Stimulated activated CD4-positive, alpha-beta T cell treated with anti-CD3 and anti-CD28 coated beads, Interleukin-2, amount 100 ng/mL, for 24 hours (primary cell): ENCODE results near the gene SCAF1.
"Not testable (repeated sequence)": the region's sequence is repeated elsewhere in the genome, so short reads cannot be mapped to it uniquely, and the experiment has no call there.

Source experiments
- DNase-seq, 2 donors: peaks; one replicate each; pipeline ENCODE4 v3.0.0-alpha.2; 2020

The SCAF1 gene

DNA sequence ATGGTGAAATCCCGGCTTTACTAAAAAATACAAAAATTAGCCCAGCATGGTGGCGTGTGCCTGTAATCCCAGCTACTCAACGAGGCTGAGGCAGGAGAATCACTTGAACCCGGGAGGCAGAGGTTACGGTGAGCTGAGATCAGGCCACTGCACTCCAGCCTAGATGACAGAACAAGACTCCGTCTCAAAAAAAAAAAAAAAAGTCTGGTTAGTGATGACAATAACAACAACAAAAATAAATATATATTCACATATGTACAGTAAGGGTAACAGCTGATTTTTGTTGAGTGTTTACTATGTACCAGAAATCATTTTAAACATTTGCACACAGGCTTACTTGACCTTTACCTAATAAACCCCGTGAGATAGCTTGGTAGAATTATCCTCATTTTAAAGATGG is 25.1 kb upstream of the SCAF1 start:
- DNase-seq = no peak

DNA sequence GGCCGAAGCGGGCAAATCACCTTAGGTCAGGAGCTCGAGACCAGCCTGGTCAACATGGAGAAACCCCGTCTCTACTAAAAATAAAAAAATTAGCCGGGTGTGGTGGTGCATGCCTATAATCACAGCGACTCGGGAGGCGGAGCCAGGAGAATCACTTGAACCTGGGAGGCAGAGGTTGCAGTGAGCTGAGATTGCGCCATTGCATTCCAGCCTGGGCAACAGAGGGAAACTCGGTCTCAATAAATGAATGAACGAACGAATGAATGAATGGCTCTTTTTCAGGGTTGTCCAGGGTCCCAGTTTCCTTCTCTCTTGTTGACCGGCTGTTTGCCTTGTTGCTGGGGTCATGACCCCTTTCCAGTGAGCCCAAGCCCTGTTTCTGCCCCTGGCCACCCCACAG is 24.1 kb upstream of the SCAF1 start:
- not testable (repeated sequence) for DNase-seq

DNA sequence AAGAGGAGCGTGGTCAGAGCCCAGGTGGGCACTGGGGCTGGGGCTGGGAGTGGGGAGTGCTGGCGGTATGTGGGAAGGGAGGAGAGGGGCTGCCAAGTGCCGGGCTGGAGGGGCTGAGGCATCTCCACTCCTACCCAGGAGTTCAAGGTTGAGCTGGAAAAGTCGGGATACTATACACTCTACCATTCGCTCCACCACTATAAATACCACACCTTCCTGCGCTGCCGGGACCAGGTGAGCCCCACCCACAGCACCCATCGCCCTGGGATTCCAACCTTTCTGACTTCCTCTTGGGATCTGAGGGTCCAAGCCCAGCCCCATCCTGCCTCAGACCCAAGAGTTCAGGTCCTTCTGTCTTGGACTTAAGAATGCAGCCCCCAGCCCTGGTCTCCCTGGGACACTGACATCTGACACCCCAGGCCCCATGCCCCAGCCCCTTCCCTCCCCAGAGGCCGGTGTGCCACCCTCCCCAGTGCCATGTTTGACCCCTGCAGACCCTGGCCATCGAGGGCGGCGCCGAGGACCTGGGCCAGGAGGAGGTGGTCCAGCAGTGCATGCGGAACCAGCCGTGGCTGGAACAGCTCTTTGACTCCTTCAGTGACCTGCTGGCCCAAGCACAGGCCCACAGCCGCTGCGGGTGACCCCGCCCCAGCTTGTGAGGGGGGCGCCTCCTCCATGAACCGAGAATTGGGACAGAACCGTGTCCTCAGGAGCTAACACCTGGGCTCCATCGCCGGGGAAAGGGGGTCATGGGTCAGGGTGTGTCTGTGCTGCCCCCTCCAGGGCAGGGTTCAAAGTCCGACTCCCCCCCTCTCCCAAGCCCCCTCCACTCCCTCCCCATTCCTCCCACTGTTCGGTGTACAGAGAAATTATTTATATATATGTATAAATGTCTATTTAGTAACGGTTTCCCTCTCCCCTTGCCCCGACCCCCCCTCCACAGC is 16.8 kb upstream of the SCAF1 start:
- DNase-seq = no peak

DNA sequence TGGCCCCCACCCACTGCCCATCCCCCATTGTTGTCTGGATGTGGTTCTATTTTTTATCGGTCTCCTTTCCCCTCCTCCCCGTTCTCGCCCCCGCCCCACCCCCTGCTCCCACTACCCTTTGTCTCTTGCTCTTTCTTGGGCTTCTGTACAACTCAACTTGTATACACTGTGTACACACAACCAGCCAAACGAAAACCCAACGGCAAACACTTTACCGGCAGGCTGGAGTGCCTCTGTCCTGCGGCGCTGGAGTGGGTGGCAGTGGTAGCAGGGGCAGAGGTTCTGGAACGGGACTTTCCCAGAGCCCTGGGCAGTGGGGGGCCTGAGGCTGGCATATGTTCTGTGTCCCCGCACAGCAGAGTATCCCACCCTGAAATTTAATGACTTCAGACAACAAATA is 15.8 kb upstream of the SCAF1 start:
- DNase-seq = no peak

DNA sequence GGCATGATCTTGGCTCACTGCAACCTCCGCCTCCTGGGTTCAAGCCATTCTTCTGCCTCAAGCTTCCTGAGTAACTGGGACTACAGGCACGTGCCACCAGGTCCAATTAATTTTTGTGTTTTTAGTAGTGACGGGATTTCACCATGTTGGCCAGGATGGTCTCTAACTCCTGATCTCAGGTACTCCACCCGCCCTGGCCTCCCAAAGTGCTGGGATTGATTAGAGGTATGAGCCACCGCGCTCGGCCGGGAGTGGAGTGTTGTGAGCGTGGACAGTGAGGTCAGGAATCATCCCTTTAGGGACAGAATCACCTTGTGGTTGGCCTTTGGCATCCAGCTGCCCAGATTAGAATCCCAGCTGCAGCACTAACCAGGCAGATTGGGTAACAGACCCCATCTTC is 12.3 kb upstream of the SCAF1 start:
- DNase-seq = no peak

DNA sequence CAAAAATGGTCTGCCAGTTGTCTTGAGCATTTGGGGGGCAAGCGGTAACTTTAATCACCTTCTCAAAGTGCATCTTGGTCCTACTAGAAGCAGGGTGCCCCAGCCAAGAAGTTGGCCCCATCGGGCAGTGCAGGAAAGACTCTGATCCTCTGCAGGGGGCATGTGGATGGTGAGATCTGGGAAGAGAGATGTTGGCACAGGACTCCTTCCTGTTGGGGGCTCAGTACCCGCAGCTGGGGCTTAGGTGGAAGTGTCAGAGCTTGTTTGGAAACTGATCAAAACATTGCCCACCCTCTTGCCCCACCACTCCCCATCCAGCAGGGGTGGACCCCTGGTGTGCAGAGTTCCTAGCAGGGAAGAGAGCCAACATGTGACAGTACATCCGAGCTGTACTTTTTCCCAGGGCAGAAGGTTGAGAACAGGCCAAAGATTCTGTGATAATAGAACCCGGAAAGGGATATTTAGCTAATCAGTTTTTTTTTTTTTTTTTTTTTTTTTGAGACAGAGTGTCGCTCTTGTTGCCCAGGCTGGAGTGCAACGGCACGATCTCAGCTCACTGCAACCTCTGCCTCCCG is 10.9 kb upstream of the SCAF1 start:
- DNase-seq = no peak

DNA sequence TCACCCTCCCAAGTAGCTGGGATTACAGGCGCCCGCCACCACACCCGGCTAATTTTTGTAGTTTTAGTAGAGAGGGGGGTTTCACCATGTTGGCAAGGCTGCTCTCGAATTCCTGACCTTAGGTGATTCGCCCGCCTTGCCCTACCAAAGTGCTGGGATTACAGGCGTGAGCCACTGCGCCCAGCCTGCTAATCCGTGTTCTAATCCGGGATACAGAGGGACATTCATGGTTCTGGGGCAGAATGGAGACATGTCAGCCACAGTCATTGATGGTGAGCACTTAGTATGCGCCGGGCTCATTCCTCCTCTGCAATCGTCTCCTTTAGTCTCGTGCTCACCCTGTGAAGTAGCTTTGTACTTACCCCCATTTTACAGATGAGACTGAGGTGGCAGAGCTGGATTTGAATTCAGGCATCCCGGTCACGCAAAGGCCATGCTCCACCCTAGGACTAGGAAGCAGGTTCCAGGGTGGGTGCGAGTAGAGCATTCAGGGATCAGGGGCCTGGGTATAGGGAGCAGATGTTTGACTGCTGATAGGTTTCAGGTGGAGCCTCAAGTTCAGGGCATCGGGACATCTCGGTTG is 10.3 kb upstream of the SCAF1 start:
- DNase-seq = no peak

DNA sequence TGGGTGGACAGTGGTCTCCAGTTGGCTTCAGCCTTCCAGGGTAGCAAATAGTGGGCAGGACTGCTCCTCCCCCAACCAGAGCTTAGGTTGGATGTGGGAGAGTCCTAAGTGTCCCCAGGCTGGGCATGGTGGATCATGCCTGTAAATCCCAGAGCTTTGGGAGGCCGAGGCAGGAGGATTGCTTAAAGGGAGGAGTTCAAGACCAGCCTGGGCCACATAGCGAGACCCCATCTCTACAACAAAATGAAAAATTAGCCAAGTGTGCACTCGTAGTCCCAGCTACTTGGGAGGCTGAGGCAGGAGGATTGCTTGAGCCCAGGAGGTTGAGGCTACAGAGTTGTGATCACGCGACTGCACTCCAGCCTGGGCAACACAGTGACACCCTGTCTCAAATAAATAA is 9.4 kb upstream of the SCAF1 start:
- DNase-seq = no peak

DNA sequence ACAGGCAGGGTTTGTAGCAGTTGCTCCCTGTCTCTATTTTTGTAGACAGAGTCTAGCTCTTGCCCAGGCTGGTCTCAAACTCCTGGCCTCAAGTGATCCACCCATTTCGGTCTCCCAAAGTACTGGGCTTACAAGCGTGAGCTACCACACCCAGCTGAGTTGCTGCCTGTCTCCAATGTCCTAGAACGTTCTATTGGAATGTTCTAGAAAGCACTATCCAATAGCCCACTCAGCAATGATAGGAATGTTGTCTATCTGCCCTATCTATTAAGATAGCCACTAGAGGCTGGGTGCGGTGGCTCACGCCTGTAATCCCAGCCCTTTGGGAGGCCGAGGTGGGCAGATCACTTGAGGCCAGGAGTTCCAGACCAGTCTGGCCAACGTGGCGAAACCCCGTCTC is 8.7 kb upstream of the SCAF1 start:
- DNase-seq = not testable (repeated sequence)

DNA sequence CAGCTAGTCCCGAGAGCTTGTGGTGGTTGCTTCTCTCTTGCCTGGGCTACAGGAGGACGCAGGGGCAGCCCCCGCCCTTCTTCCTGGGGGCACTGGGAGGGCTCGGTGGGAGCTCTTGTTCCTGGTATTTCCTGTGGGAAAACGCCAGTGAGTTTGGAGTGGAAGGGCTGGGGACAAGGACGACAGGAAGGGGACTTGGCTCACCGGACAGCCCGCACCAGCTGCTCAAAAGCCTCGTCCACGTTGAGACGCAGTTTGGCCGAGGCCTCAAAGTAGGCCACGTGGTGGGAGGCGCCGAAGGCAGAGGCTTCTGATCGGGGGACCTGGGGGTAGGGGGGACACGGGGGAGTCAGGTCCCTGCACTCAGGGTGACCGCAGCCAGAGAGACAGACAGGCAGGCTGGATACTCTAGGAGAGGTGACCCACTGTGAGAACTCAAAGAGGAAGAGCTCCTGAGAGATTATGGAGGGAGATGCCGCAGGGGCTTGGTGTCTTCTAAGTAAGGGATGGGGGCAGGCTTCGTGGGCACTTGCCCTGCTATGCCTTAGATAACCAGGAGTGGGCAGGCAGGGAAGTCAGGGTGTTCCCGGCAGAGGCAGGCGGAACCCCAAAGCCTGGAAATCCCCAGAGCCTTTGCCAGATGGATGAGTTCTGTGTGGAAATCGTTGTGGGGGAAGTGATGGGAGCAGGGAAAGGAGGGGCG is 6.3 kb upstream of the SCAF1 start:
- DNase-seq = no peak

DNA sequence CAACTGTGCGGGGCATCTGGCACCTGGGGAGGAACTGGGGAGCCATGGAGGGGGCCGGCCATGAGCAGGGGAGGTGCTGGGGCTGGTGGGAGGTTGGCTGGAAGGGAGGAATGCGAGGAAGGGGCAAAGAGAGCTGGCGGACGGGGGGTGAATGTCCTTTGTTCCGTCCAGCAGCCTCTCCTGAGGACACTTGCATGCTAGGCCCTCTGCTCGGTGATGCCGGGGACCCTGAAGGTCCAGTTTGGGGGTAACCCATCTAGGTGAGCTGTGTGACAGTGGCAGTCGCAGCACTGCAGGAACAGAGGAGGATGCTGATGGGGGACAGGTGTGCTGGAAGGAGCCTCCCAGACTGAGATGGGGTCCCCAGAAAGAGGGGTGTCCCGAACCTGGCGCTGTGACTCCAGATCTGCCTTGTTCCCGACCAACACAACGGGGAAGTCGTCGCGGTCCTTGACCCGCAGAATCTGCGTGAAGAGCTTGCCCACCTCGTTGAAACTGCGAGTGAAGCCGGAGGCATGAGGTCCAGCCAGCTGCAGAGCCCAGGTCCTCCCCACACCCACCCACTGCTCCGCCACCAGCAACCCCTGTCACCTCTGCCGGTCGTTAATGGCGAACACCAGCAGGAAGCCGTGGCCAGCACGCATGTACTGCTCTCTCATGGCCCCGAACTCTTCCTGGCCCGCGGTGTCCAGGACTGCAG is 5.6 kb upstream of the SCAF1 start:
- no peak for DNase-seq

DNA sequence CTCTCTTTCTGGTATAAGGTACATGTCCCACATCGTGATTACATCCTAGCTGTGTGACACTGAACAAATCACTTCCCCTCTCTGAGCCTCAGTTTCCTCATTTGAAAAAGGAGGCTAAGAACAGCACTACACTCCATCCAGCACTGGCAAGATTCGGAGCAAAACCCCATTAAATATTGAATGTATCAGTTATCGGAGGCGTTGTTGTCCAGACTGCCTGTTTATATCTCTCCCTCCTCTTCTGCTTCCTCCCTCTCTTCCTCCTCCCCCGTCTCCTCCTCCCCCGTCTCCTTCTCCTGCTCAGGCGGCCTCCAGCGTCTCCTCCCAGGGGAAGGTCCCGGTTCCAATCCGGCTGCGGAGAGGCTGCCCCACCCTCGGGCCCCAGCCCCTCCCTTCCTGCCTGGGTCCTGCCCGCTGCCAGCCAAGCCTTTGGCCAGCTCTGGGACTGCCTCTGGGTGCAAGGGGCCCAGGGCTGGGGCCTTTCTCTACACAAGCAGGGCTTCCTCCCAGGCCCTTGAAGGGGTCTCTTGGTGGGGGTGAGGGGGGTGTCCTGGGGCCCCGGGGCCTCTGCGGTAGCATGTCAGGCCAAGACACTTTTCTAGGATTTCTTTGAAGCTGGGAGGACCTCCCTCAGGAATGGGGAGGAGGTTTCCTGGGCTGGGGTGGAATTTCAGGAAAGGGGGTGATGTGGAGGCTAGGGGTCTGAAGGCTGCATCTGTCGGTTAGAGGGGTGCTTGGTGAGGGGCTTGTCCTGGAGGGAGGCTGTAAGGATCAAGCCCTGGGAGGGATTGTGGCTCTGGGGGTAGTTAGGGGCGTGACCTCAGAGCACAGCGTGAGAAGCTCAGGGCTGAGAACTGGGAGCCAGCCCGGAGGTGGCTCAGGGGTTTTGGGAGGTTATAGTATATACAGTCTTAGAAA is 3.9 kb upstream of the SCAF1 start:
- DNase-seq = no peak

DNA sequence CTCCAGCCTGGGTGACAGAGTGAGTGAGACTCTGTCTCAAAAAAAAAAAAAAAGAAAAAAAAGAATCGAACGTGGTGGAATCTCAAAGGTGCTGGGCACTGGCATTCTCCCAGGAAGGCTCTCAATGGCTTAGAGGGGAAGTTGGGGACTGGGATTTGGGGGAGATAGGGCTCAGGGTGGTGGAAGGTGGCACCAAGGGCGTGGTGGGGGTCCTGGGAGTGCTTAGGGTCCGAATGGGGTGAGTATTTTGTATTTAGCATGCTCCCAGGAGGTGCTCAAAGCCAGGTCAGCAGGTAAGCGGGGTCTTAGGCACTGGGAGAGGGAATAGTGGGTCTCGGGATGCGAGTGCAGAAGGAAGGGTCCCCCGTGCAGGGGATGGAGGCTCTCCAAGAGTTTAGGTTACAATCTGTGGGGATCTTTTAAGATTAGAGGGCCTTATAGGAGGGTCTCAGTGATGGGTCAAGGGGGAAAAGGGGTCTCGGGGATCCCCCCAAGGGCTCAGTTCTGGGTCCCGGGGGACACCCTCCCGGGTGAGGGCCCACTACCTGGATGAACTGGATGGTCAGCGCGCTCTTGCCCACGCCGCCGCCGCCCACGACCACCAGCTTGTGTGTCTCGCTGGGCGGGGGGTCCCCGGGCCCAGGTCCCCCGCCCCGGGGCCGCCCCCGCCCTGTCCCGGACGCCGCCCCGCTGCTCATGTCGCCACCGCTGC is 2.5 kb upstream of the SCAF1 start:
- DNase-seq = no peak

DNA sequence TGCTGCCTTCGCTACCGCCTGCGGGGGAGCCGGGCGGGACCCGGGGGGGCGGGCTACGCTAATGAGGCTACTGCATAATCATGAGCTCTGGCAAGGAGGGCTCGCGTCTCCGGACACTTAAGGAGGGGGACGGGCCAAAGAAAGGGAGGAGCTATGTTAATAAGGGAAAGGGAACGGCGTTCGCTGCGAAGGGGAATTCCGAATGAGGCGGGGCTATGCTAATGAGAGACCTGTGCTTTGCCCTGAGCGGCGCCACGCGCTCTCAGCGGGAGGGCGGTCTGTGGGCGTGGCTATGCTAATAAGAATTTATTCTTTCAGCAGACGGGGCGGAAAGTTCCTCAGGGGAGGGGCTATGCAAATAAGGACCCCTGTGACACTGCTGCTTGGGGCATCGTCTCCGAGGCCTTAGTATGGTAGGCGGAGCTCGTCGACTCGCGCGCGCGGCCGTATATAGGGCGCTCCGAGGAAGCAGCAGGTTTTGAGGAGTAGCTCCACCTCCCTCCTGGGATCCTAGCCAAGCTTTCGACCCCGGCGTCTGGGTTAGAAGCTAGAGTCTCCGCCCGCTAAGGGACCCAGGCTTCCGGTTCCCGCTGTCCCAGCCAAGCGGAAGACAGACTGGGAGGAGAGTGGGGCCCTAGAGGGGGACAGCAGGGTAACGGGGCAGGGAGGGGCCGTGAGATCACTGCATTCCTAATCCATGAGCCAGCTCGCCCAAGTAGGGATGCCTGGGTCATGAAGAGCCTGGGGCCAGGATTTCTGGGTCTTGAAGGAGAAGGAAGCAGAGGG is 1.7 kb upstream of the SCAF1 start, which contains the start of gene RRAS:
Gene RRAS (minus strand): TSS at position 31 of the 786 bp plus-strand sequence. CDS start 45 bp downstream, outside the sequence.
- DNase-seq = peak; percentile 100

DNA sequence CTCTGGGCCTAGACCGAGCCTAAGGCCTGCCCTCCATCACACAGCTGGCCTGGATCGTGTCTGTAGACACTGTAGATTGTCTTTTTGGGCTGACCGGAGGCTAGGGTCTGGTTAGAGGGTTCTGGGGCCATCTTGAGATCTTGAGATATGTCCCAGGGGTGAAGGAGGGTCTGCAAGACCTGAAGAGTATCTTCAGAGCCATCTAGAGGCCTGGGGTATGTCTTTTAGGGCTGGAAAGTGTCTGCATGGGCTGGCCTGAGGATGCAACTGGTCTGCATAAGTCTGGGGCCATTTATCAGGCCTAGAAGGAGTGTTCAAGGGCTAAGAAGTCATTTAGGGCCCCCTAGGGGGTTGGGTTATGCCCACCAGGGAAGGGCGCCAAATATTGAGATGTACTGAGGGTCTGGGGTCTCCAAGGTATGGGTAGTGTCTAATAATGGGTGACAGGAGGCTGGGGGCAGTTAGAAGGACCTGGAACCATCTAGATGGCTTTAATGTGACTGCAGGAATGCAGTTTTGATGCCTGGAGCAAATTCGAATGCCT is 555 bp downstream of the SCAF1 start:
- no peak for DNase-seq

DNA sequence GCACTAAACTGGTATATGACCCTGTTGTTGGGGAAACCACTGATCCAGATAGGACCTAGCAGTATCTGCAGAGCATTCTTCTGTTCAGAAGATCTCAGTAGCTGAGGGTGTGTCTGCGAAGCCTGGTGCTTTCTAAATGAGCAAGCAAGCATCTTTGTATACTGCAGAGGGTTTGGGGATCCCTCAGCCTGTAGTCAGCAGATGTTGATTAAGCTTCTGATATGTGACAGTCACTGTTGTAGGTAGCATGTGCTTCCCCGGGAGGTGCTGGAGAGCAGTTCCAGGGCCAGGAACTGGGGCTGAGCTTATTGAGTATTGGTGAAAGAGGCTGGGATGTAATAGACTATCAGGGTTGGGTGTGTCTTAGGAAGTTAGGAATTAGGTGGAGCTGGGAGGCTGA is 1.5 kb downstream of the SCAF1 start:
- no peak for DNase-seq

DNA sequence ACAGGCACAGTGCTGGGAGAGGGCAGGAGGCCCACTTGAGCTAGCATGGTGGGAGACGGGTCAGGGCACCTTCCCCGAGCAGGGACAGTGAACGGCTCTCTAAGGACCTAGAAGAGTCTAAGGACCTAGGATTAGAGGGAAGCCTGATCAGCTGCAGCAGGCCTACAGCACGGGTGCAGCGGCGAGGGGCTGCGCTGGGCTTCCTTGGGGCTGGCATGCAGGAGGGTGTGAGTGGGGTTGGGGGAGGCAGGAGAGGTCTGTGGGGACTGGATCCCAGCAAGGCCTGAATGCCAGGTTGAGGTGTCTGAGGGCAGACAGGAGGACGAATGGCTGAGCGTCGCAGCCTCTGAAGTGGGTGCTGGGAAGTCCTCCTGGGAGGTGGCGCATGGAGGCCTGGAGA is 3.6 kb downstream of the SCAF1 start:
- no peak for DNase-seq

DNA sequence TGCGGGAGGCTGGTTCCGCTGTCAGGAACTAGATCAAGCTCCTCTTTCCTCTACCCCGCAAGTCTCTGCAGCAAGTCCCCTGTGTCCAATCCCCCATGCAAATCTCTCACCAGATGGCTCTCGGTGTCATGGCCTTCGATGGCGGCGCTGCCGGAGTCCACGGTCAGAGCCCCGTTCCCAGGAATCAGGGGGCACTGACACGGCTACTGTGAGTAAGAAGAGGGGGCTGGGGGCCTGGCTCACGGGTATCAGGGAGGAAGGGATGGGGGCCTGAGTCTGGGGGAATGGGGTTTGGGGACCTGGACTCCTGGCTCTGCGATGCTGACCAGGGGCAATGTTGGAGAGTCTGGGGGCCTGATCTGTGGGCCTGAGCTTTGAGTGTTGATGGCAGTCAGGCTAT is 4.0 kb downstream of the SCAF1 start:
- DNase-seq = no peak

DNA sequence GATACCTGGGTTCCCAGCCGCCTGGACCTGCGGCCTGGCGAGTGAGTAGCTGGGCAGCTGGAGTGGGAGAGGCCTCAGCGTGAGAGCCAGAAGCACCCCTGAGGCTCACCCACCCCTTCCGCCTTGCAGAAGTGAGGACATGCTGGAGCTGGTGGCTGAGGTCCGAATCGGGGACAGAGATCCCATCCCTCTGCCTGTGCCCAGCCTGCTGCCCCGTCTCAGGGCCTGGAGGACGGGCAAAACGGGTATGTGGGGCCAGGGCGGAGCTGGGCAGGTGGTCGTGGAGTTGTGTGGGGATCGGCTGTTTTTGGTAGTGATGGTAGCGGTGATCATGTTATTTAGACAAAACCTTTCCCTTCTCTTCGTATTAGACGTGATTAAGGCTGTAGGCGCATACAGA is 4.6 kb downstream of the SCAF1 start:
- no peak for DNase-seq
